ENCODE measurements around the gene TJP1.

Gene TJP1

DNA sequence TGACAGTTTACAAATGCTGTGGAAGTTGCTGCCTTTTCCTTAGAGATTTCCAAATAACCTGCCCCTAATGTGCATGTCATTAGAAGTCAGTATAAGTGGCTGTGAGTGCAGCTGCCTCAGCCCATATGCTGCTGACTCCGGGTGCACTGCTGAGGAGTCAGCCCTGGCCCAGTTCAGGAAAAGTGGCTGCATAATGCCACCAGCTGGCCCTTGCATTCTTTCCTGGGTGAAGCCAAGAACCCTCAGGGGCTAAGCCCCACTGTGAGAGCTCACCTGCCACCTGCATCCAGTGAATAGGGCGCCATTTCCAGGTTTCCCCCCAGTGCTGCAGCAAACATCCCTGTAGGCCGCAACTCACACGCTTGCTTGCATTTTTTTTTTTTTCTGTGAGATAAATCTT, 139.9 kb downstream of the TJP1 start:
- TF ChIP-seq, protein P1, sequence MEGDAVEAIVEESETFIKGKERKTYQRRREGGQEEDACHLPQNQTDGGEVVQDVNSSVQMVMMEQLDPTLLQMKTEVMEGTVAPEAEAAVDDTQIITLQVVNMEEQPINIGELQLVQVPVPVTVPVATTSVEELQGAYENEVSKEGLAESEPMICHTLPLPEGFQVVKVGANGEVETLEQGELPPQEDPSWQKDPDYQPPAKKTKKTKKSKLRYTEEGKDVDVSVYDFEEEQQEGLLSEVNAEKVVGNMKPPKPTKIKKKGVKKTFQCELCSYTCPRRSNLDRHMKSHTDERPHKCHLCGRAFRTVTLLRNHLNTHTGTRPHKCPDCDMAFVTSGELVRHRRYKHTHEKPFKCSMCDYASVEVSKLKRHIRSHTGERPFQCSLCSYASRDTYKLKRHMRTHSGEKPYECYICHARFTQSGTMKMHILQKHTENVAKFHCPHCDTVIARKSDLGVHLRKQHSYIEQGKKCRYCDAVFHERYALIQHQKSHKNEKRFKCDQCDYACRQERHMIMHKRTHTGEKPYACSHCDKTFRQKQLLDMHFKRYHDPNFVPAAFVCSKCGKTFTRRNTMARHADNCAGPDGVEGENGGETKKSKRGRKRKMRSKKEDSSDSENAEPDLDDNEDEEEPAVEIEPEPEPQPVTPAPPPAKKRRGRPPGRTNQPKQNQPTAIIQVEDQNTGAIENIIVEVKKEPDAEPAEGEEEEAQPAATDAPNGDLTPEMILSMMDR (IDR thresholded peaks at IDR 0.05; ENCODE audit: extremely low read depth, insufficient read depth, missing control alignments) = no peak
- DNase-seq (ENCODE audit: low spot score) = no peak
- in situ Hi-C loops (cut with MboI; ENCODE audit: low pct_unique_long_range_greater_than_20kb, low sequenced_read_pairs, unreplicated experiment) = no loop called here

DNA sequence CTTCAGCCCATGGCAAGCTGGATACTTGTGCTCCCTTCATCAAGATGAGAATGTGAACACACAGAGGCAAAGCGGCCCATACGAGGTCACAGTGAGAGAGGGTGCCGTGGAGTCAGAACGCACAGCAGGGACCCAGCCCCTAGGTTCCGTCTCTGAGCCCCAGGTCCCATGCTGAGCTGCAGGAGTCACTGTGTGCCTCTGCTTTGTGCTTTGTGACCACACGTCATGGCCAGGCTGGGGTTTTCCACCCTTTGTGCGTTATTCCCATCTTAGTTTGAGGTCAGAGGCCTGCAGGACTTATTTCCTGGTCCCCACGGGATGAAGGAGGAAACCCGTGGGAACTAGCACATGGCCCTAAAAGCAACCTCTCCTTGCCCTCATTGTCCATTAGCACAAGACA, 140.3 kb downstream of the TJP1 start:
- in situ Hi-C loops (cut with MboI; ENCODE audit: low pct_unique_long_range_greater_than_20kb, low sequenced_read_pairs, unreplicated experiment) = no loop called here
- TF ChIP-seq, protein P1 (IDR thresholded peaks at IDR 0.05; ENCODE audit: extremely low read depth, insufficient read depth, missing control alignments) = no peak
- no peak for DNase-seq (ENCODE audit: low spot score)

DNA sequence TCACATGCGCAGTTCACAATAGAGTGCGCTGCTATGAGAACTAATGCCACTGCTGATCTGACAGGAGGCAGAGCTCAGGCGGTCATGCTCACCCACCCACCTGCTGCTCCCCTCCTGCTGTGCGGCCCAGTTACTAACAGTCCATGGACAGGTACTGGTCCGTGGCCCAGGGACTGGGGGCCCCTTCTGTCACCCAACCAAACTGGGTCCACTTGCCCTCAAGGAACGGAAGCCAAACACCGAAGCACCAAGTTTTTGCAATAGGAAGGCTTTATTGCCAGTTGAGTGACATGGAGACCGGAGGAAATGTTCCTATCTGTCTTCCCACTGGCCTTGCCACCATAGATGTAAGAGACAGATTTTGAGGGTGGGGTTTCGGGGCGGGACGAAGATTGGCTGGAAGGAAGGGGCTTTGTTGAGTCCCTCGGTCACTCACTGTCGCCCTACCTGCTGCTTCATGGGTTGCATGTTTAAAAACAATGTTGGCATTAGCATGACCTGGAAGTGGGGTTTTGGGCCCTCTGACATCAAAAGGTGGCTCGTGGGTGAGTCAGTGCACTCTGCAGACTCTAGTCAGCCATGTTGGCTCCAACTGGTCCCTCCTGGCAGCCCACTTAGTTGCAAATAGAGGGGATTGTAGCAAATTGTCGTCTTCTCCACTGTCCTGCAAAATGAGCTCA, 141.0 kb downstream of the TJP1 start:
- DNase-seq (ENCODE audit: low spot score) = no peak
- TF ChIP-seq, protein P1 (IDR thresholded peaks at IDR 0.05; ENCODE audit: extremely low read depth, insufficient read depth, missing control alignments) = no peak
- in situ Hi-C loops (cut with MboI; ENCODE audit: low pct_unique_long_range_greater_than_20kb, low sequenced_read_pairs, unreplicated experiment) = no loop called here

DNA sequence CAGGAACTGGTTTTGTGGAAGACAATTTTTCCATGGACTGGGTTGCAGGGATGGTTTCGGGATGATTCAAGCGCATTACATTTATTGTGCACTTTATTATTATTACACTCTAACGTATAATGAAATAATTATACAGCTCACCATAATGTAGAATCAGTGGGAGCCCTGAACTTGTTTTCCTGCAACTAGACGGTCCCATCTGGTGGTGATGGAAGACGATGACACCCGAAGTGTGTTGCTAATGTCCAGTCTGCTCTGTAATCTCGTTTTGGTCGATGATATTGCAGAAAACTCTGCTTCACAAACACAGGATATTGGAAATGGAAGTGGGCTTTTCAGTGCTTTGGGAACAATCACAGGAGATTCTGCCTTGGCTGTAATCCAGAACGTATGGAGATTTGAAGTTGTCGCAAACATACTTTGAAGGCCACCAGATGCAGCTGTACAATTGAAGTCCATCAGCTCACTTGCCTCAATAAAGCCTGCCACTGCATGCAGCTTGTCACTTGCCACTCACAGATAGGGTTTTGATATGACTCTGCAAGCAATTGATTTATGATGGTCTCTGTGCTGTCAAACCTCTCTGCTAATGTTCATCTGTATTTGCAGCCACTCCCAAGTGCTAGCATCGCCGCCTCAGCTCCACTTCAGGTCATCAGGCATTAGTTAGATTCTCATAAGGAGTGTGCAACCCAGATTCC, 141.7 kb downstream of the TJP1 start:
- in situ Hi-C loops (cut with MboI; ENCODE audit: low pct_unique_long_range_greater_than_20kb, low sequenced_read_pairs, unreplicated experiment) = no loop called here
- TF ChIP-seq, protein P1 (IDR thresholded peaks at IDR 0.05; ENCODE audit: extremely low read depth, insufficient read depth, missing control alignments) = no peak
- DNase-seq (ENCODE audit: low spot score) = no peak

DNA sequence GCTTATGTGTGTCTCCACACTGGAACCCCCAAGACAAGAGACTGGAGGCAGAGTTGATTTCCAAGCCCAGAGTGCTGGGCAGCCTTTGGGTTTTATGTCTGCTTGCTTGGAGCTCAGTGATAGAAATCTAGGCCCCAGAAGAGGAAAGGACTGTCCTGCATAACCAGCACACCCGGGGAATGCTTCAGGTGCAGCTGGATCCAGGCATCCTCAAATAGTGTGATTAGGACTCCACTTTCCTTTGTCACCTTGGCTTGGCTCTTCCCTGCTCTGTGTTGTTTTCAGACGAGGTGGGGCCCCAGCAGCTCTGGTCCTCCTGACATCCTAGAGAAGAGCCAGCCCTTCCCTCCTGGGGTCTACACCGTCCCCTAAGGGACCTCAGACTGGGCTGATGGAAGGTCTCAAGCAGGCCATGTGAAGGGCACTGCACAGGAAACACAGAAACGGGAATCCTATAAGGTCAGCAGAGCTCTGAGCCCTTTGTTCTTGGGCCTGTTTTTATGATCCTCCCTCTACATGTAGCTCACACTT, 143.7 kb downstream of the TJP1 start:
- TF ChIP-seq, protein P1 (IDR thresholded peaks at IDR 0.05; ENCODE audit: extremely low read depth, insufficient read depth, missing control alignments) = no peak
- in situ Hi-C loops (cut with MboI; ENCODE audit: low pct_unique_long_range_greater_than_20kb, low sequenced_read_pairs, unreplicated experiment) = no loop called here
- no peak for DNase-seq (ENCODE audit: low spot score)

DNA sequence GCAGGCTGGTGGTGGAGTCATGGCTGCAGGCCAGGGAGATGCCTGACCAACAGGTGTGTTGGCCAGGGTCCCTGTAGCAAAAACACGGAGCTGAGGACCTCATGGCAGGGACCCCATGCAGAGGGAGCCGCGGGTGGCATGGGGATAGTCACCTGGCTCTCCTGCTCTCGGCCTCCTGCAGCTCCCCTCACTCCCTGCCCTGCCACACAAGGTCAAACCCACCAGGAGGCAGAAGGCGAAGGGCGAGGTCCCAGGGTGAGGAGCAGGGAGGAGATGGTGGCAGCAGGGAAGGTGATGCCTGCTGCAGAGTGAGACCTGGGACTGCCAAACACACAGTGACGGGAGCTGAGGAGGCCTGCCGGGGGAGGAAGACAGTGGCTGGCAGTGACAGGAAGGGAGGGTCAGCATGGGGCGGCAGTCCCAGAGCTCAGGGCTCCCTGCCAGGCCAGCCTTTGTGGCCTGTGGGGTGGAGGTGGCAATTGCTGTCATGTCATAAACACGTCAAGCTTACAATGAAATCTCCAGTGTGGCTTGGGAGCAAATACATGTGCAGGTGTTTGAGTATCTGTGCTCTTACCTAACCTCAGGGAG, 144.3 kb downstream of the TJP1 start:
- in situ Hi-C loops (cut with MboI; ENCODE audit: low pct_unique_long_range_greater_than_20kb, low sequenced_read_pairs, unreplicated experiment) = no loop called here
- no peak for DNase-seq (ENCODE audit: low spot score)
- TF ChIP-seq, protein P1 (IDR thresholded peaks at IDR 0.05; ENCODE audit: extremely low read depth, insufficient read depth, missing control alignments) = no peak

Measured in GM13977 (cell line).